Stimulated activated CD4-positive, alpha-beta T cell treated with anti-CD3 and anti-CD28 coated beads, Interleukin-1b, Interleukin-23, amount 100 ng/mL, for 24 hours (primary cell): ENCODE measurements around the gene AP1S1.

Source experiments
- DNase-seq, 4 experiments: peaks; one replicate each; pipeline ENCODE4 v3.0.0-alpha.2; 2020; ENCODE audit warnings: low read depth in 4 of 4, low spot score in 1 of 4

Gene AP1S1

DNA sequence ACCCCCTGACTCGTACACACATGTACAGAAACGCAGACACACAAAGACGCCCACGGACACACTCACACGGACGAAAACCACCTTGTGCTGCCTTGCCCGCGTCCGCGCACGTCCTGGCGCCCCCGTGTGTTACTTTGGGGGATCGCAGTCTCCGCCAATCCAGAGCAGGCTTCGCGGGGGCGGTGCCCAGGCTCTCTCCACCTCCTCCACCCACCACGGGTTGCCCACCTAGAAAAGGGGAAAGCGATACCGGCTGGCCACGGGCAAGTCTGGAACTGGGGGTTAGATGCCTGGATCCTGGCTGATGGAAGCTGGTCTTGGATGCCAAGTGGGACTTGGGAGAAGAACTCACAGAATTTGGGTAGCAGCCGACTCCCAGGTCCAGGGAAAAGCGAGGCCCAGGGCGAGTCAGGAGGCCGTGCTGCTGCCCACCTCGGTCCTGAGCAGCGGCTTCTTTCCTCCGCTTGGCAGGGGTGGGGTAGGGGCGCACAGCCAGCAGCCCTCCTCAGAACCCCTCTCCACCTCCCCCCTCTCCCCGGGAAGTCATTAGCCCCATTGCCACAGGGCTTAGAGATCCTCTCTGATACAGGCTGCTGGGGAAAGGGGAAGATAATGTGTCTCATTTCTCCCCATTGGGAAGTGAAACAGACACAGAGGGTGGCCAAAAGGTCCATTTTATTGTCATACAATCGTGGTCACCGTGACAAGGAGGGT, 15.7 kb downstream of the AP1S1 start:
- DNase-seq = peak; percentile 49 to 80 (median 66)

DNA sequence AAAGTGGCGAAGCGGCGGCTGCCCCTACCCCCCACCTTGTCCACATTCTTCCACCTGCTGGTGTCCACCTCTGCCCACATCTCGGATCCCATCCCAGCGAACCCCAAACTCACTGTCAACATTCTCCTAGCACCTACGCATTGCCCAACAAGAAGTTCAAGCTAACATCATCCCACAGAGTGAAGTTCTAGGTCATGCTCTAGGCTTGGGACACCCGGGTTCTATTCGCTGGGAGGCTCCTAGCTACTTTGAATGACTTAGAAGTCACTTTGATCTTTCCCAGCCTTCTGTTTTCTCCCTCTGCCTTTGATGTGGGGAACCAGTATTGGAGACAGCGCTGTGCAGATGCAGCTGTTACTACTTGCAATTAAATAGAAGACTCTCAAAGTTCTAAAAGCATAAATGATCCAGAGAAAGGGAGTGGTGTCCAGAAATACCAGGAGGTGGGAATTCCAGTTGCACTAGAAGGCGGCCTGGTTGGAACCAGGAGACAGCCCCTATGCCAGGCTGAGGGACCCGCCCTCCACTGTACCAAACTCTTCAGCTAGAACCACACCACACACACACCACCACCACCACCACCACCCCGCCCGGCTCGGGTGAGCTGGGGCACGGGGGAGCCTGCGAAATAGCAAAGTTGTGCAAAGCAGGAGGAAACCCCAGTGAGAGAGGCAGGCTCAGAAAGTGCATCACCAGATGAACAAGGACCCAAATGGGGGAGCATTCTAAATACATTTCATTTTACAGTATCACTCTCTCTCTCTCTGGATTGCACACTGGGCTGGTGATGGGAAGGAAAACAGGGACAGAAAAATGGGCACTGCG, 16.6 kb downstream of the AP1S1 start:
- no peak for DNase-seq

DNA sequence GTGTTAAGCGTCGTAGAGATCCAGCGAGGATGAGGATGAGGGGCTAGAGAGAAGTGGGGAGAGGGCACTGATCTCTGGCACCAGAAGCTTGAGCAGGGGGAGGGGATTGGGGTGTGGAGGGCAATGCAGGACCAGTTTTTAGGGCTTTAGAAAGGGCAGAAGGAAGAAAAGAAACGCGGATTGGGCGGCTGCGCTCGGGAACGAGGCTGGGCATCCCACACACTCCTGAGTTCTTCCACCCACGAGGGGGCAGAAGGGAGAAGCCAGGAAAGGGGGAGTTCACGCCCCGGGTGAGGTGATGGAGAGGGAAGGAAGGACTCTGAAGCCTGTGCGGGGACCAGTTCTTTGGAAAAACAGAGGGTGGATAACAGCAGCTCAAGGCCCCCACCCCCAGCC, 17.2 kb downstream of the AP1S1 start:
- no peak for DNase-seq

DNA sequence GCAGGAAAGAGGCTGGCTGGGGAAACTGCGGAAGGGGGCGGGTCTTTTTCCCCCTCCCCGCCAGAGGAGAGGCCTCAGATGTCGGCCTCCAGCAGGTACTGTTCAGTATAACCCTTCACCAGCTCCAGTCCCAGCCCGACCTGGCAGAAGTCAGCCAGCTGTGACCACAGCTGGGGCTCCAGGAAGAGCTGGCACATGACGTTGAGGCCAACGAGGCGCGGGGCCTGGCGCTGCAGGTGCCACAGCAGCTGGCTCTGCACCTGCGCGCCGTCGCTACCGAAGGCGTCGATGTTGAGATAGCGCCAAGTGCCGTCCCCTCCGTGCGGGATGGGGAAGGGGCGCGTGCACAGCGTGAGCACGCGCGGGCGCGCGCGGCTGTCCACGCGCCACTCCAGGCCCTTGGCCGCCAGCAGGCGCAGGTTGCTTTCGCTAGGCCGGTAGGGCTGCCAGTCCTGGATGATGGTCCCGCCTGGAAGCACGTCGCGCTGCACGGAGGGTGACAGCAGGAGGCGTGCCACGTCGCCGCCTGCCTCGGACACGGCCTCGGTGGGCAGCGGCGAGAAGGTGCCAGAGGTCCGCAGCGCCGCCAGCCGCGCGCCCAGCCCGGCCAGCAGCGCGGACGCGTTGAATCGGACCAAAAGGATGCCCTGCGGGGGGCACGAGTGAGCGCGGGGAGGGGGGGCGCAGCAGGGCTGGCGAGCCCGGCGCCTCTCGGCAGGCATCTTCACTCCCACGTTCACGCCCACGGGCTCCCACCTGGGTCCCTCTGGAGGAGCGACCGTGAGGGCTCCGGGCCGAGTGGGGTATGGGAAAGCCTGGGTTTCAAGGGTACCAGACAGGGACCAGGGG, 18.0 kb downstream of the AP1S1 start:
- no peak for DNase-seq

DNA sequence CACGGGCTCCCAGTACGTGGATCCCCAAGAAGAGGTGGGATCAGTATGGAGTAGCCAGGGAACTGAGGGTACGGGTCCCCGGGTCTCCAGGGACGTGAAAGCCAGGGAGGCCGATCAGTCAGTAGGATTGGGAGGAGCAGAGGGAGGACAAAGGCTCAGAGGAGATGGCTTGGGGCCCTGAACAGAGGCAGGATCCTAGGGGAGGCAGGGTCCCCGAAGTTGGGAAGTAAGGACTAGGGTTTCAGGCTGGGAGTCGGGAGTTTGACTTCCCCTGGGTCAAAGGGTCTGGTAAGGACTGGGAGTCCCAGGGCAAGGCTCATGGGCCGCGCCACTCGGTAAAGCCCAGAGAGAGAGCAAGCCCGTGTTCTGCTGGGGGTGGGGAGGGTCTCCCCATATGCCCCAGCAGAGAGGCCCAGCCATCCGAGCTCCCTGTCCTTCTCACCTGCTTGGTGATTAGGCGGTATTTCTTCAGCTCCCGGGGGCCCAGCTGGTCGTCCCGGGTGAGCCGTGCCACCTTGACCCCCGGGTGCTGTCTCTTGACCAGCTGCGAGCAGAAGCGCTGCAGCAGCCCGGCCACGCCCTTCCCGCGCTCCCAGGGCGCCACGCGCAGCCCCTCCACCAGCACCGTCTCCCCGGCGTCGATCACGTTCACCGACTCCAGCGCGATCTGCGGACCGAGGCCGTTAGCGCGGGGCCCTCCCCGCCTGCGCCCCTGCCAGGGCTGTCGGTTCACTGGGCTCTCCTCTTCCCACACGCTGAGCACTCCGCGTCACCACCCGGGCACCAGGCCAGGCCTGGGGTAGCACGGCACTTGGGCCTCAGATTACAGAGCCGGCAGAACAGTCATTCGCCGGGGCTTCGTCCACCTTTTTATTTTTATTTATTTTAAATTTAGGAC, 18.8 kb downstream of the AP1S1 start:
- DNase-seq = no peak

DNA sequence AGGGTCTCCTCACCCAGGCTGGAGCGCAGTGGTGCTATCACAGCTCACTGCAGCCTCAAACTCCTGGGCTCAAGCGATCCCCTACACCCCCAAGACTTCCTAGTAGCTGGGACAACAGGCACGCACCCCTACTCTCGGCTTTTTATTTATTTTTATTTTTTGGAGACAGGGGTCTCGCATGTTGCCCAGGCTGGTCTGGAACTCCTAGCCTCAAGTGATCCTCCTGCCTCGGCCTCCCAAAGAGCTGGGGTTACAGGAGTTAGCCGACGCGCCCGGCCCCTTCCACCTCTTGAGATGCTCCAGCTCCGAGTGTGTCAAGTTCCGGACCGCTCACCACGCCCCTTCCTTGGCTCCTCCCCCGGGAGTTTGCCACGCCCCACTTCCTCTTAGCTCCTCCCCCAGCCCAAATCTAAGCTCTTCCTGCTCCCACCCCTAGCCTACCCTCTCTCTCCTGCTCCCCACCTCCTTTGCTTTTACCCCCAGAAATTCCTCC, 19.5 kb downstream of the AP1S1 start:
- peak in 3 of 4 experiments; percentile 40 to 67 (median 48) for DNase-seq

DNA sequence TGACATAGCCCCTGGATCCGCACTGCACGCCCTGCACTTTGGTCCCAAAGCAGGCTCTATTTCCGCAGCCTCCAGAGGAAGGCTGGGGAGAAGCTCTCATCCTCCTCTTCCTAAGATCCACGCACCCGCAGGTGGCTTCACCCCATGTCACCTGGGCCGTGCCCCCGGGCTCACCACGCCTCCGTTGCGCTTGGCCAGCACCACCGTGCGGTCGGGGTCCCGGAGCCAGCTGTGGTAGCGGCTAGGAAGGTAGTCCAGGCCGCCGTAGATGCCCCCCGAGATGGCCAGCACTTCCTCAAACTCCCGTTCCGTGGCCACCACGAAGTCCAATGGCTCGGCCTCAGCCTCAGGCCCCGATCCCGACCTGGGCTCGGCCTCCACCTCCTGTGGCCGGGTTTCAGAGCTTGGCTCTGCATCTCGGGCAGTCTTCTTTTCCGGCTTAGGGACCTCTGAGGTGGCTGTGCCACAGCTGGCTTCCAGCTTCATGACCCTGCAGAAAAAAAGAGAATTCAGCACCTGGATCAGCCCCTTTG, 20.1 kb downstream of the AP1S1 start:
- DNase-seq = no peak

DNA sequence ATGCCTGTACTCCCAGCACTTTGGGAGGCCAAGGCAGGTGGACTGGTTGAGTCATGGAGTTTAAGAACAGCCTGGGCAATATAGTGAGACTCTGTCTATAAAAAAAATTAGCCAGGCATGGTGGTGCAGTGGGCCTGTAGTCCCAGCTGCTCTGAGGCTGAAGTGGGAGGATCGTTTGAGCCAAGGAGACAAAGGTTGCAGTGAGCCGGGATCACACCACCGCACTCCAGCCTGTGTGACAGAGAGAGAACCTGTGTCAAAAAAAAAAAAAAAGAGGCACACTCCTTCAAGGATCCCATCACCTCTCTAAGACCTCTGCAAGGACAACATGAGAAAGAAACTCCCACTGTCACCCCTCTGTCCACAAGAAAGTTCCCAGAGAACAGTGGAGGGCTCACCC, 21.4 kb downstream of the AP1S1 start:
- DNase-seq = no peak

DNA sequence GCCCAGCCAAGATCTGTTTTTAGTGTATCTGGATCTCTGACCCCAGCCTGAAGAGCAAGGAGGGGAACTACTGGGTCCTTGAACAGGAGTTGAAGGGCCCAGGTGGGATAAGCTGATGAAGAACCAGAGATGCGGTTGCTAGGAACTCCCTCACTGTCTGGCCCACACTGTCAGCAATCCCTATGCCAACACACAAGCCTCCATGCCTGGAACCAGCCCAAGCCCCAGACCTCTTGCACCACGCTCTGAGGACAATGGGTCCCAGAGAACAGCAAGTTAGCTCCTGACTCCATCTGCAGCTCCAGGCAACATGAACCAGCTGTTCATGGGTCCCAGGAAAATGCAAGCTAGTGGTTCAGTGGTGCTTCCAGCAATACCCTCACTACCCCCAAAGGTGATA, 23.4 kb downstream of the AP1S1 start:
- no peak for DNase-seq

DNA sequence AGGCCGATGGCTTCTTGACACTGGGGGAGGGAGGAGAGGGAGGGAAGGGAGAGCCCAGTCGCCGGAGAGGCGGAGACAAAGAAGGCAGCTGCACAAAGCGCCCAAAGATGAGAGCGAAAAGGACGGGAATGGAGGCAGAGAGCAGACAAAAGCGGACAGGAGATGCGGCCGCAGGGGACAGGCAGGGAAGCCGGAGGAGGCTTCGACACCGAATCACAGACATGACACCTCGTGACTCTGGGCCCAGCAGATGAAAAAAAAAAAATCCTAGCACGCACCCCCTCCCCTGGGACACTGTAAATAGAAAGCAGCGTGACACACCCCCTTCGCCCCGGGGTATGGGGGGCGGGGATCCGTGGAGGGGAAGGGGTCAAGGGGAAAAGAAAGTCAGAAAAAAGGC, 24.8 kb downstream of the AP1S1 start:
- DNase-seq = no peak

DNA sequence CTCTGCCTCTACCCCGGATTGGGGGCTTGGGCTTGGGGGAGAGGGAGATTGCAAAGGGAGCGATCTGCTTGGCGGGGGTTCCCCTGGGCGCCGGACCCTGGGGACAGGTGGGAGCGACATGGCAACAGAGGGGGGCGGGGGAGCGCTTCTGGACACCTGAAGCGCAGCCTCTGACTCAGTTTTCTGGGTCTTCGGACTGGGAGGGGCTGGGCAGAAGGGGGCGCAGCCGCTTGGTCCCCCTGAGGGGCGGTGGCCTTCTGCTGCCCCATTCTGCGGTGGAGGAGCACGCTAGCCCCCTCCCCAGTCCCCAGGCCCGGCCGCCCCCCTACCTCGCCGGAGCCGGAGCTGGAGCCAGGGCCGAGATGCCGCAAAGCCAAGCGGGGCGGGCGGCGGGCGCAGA, 25.4 kb downstream of the AP1S1 start:
- no peak for DNase-seq

DNA sequence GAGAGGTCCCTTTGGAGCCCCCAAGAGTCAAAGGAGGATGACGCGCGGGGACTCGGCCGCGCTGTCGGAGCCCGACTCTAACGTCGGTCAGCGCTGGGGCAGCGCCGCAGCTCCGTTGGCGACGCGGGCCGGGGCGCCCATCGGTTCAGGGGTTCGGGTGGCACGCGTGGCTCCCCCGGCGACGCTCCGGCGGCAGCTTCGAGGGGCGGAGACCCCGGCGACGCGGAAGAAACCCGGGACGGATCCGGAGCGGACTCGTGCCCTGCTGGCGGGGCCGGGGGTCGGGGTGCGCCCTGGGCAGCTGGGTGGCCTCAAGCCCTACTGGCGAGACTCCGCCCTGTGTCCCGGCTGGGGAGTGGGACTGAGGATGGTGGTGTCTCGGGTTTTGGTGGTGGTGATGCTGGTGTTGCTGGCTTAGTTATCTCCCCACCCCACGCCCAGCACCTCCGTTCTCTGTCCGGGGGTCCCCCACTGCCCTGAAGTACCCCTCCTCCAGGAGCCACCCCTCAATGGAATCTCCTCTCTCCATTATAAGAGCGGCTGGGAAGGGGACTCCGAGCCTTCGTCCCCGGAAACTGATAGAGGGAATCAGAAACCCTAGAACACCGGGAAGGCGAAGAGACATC, 26.0 kb downstream of the AP1S1 start, which contains the start of gene NAT16:
TSS of gene NAT16 (minus strand) at position 164 of the 626 bp plus-strand sequence. CDS start 5,486 bp downstream, outside the sequence.
- DNase-seq = no peak

DNA sequence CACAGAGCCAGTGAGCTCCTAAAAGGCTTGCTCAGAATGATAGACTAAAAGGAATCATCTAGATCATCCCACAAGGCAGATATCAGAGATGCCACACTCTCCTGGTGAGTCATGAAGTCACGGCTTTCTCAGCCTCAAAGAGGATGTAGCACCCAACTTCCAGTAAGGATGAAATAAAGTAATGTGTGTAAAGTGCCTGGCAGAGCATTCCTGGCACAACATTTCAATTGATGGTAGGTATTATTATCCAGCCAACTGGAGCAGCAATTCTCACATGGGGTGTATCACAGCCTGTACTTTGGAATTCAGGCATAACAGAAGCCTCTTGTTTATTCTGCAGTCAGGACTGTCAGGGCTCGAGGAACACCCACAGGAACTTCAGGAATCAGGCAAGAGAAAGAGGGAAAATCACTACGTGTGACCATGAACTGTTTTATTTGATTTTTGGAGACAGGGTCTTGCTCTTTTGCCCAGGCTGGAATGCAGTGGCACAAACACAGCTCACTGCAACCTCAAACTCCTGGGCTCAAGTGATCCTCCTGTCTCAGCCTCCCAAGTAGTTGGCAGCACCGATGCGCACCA, 31.1 kb downstream of the AP1S1 start:
- DNase-seq = no peak

DNA sequence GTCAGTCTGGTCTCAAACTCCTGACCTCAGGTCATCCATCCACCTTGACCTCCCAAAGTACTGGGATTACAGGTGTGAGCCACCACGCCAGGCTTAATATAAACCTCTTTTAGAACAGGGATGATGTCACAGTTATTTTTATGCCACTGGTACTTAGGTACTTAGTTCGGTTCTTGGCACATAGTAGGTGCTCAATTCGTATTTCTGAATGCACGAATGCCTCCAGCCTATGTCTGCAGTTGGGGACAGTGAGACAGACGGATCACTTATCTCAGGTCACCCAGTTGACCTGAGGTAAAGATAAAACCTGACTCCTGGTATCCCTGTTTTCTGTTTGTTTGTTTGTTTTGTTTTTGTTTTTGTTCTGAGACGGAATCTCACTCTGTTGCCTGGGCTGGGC, 31.9 kb downstream of the AP1S1 start:
- DNase-seq = no peak

DNA sequence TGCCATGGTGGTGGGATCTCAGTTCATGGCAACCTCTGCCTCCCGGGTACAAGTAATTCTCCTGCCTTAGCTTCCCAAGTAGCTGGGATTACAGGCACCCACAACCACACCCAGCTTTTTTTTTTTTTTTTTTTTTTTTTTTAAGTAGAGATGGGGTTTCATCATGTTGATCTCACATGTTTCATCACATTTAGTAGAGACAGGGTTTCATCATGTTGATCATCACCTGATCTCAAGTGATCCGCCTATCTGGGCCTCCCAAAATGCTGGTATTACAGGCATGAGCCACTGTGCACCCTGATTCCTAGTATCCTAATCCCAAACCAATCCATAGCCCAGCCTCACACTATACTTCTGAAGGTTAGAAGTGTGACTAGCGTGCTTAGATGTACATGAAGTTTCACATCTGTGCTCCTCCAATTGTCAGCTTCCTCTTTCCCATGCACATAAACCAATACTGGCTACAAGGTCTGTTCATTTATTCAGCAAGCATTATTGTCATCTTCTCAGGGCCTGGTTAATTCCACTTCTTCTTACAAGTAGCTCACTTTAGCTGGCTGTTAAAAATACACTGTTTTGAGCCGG, 32.7 kb downstream of the AP1S1 start:
- DNase-seq = no peak

DNA sequence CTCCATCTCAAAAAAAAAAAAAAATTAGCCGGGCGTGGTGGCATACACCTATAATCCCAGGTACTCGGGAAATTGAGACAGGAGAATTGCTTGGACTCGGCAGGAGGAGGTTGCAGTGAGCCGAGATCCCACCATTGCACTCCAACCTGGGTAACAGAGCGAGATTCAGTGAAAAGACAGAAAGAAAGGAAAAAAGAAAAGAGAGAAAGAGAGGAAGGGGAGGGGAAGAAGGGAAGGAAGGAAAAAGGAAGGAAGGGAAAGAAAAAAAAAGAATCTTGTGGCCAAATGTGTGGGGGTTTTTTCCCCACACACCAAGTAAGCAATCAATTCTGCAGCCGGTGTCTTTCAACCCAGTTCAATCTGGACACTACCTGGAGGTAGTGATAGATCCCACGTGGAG, 34.8 kb downstream of the AP1S1 start:
- no peak for DNase-seq

DNA sequence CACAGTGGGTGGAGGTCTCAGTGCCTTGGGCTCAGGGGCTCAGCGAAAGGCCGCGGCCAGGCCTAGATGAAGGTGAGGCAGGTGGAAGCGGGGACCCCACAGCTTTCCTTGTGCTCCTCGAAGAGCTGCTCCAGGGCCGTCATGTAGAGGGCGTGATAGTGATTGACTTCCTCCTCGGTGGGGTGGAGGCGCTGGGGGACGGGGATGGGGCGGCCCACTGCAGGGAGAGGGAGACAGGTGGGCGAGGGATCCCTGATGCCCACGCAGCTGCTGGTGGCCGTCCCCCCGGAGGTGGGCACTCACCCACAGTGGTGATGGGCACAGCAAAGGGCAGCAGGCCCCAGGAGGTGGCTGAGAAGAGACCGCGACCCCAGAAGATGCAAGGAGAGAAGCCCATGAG, 41.6 kb downstream of the AP1S1 start:
- no peak for DNase-seq

DNA sequence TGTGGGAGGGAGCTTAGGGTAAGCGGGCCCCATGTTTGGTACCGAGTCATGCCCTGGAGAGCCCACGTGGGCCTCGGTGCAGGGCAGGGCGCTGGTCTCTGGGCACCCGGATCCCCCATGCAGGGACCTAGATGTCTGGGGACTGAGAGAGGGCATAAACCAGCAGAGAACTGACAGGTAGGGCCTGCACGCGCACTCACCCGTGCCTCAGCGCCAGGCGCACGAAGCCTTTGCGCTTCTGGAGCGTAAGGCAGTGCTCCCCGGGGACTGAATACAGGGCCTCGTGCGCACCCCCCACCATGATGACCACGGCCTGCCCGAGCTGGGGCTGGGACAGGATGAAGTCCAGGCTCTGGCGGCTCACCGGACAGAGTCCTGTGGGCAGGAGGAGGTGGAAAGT, 43.7 kb downstream of the AP1S1 start:
- no peak for DNase-seq

DNA sequence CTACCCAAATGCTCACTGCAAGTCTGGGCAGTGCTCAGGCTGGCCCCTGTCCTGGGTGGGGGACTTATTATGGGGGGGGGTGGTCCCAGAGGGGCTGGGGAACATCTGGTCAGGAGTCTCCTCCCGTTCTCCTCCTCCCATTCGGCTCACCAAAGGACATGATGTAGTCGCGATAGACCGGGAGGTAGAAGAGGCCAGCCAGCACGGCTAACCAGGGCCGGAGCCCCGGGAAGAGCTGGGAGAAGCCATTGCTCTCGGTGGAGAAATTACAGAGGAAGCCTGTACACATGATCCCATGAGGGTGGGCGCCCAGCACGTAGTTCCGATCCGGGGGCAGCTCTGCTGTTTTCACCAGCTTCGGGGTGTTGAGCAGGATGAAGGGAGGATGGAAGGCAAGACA, 44.2 kb downstream of the AP1S1 start:
- no peak for DNase-seq
